ENCODE measurements around the gene CPNE9. TPM values are rescaled to one million over a fixed set of nuclear protein-coding genes. Genes with fewer than 3 reads are reported as not detected.

CPNE9 gene, protein sequence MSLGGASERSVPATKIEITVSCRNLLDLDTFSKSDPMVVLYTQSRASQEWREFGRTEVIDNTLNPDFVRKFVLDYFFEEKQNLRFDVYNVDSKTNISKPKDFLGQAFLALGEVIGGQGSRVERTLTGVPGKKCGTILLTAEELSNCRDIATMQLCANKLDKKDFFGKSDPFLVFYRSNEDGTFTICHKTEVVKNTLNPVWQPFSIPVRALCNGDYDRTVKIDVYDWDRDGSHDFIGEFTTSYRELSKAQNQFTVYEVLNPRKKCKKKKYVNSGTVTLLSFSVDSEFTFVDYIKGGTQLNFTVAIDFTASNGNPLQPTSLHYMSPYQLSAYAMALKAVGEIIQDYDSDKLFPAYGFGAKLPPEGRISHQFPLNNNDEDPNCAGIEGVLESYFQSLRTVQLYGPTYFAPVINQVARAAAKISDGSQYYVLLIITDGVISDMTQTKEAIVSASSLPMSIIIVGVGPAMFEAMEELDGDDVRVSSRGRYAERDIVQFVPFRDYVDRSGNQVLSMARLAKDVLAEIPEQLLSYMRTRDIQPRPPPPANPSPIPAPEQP
- 0.47 and 0.69 TPM in 2 replicates for total RNA-seq
- long read RNA-seq, partial matches to known transcripts, result 0 of 1 reads
- long read RNA-seq, other reads (novel, unspliced or antisense), result 1 of 1 reads

- DNase-seq (ENCODE audit: low spot score, unreplicated experiment), result peak; percentile 19
- Mint-ChIP-seq H3K9me3 (ENCODE audit: low read depth) (no peaks in the 10 kb centered on the region), H3K27ac (no peak within 1 kb of the TSS), H3K4me1 (ENCODE audit: low read depth) (no peaks in the 10 kb centered on the region), H3K4me3 (ENCODE audit: low read depth) (peak within 1 kb of the TSS; percentile 51), H3K36me3 (ENCODE audit: insufficient read depth) (peaks cover 2% of the 10 kb centered on the region), H3K27me3 (peaks cover 49% of the 10 kb centered on the region)
- TF ChIP-seq, protein P1, sequence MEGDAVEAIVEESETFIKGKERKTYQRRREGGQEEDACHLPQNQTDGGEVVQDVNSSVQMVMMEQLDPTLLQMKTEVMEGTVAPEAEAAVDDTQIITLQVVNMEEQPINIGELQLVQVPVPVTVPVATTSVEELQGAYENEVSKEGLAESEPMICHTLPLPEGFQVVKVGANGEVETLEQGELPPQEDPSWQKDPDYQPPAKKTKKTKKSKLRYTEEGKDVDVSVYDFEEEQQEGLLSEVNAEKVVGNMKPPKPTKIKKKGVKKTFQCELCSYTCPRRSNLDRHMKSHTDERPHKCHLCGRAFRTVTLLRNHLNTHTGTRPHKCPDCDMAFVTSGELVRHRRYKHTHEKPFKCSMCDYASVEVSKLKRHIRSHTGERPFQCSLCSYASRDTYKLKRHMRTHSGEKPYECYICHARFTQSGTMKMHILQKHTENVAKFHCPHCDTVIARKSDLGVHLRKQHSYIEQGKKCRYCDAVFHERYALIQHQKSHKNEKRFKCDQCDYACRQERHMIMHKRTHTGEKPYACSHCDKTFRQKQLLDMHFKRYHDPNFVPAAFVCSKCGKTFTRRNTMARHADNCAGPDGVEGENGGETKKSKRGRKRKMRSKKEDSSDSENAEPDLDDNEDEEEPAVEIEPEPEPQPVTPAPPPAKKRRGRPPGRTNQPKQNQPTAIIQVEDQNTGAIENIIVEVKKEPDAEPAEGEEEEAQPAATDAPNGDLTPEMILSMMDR (IDR thresholded peaks at IDR 0.05; ENCODE audit: unreplicated experiment), result no peak
Measured at GRCh38 chr3:9703736-9704346, at the start of gene CPNE9. CPNE9 (plus strand) TSS chr3:9703833; CDS start chr3:9703997, 164 bp downstream.

DNA sequence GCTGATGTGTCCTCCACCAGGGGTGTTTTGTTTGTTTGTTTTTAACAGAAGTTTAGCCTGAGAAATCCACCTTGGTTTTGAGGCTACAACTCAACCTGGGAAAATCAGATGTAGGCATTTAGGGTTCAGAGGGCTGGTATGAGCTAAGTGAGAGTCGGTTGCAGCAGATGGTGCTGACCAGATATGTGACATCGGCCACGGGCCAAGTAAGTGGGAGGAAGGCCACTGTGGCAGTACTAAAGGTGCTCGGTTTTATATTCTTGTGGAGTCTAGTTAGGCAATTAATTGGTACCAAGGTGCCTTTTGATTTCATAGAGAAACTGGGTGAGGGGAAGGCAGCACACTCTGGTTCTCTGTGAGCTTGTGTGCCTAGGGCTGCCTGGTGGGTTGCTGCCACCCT, 43.8 kb upstream of the CPNE9 start:
- H3K36me3 Mint-ChIP-seq (ENCODE audit: insufficient read depth), result peaks cover 22% of the 10 kb centered on the region
- H3K27me3 Mint-ChIP-seq, result no peaks in the 10 kb centered on the region
- H3K9me3 Mint-ChIP-seq (ENCODE audit: low read depth), result no peaks in the 10 kb centered on the region
- no peak for DNase-seq (ENCODE audit: low spot score, unreplicated experiment)
- H3K27ac Mint-ChIP-seq, result no peak overlapping the region
- TF ChIP-seq, protein P1 (IDR thresholded peaks at IDR 0.05; ENCODE audit: unreplicated experiment), result no peak
- H3K4me1 Mint-ChIP-seq (ENCODE audit: low read depth), result no peaks in the 10 kb centered on the region
- H3K4me3 Mint-ChIP-seq (ENCODE audit: low read depth), result no peak overlapping the region

- peaks cover 21% of the 10 kb centered on the region for H3K36me3 Mint-ChIP-seq (ENCODE audit: insufficient read depth)
- H3K27ac Mint-ChIP-seq, result no peak overlapping the region
- H3K4me1 Mint-ChIP-seq (ENCODE audit: low read depth), result no peaks in the 10 kb centered on the region
- H3K4me3 Mint-ChIP-seq (ENCODE audit: low read depth), result no peak overlapping the region
- no peaks in the 10 kb centered on the region for H3K9me3 Mint-ChIP-seq (ENCODE audit: low read depth)
- DNase-seq (ENCODE audit: low spot score, unreplicated experiment), result no peak
- TF ChIP-seq, protein P1 (IDR thresholded peaks at IDR 0.05; ENCODE audit: unreplicated experiment), result no peak
- H3K27me3 Mint-ChIP-seq, result no peaks in the 10 kb centered on the region
Measured at GRCh38 chr3:9660972-9661371, 42.7 kb upstream of the CPNE9 start.

- Mint-ChIP-seq H3K27ac (no peak overlapping the region), H3K9me3 (ENCODE audit: low read depth) (no peaks in the 10 kb centered on the region), H3K4me1 (ENCODE audit: low read depth) (no peaks in the 10 kb centered on the region), H3K4me3 (ENCODE audit: low read depth) (no peak overlapping the region), H3K27me3 (no peaks in the 10 kb centered on the region), H3K36me3 (ENCODE audit: insufficient read depth) (peaks cover 26% of the 10 kb centered on the region)
- TF ChIP-seq, protein P1 (IDR thresholded peaks at IDR 0.05; ENCODE audit: unreplicated experiment), result no peak
- no peak for DNase-seq (ENCODE audit: low spot score, unreplicated experiment)
Measured at GRCh38 chr3:9664119-9664751, 39.4 kb upstream of the CPNE9 start.

All from progenitor cell of endocrine pancreas (in vitro differentiated cells).